Suppressor macrophage (primary cell): ENCODE measurements around the gene SEC24D.
"Not testable (repeated sequence)": the region's sequence is repeated elsewhere in the genome, so short reads cannot be mapped to it uniquely, and the experiment has no call there.

Experiments
- DNase-seq, 4 experiments: peaks; one replicate each; pipeline ENCODE4 v3.0.0-alpha.2; 2020 to 2022

SEC24D gene

GRCh38 chr4:118811832-118812231 is 24.1 kb downstream of the SEC24D start:
- DNase-seq = no peak

DNA sequence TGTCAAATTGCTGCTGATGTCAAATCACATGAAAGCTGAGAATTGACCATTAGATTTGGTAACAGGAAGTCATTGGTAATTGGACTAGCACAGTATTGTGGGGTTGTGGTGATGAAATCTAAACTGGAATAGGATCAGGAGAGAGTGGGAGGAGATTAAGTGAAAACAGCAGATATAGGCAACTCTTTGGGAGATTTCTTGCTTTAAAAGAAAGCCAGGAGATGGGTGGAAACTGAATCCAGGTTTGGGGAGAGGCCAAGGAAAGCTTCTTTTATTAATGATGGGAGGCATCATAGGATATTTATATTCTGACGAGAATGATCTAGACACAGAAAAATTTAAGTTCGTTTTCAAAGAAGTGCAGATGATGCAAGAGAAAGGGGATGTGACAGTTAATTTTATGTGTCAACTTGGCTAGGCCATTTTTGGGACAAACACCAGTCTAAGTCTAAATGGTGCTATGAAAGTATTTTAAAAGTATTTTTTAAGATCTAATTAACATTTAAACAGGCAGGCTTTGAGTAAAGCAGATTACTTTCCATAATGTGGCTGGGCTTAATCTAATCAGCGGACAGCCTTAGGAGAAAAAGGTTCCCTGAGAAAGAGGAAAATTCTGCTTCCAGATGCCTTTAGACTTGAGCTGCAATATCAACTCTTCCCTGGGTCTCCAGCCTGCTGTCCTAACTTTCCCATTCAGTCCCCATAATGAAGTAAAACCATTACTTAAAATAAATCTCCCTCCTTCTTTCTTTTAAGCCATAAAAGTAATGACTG is 24.7 kb downstream of the SEC24D start:
- peak; percentile 36 to 85 (median 58) for DNase-seq

DNA sequence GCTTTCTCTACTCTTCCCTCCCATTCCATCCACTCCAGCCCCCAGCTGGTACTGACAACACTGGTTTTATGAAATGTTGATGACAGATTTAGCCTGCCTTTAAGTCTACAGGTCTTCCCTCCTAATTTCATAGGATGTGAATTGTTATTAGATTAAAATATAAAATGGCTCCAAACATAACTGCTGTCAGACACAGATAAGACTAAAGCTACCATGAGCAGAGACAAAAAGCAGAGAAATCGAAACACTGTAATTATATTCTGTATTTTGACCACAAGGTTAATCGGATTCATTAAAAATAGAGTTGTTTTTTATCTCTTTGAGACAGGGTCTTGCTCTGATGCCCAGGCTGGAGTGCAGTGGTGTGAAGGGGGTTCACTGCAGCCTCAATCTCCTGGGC is 28.3 kb downstream of the SEC24D start:
- DNase-seq = no peak

- DNase-seq = no peak
Observed at GRCh38 chr4:118803253-118803652, 32.7 kb downstream of the SEC24D start.

- DNase-seq = no peak
Observed at GRCh38 chr4:118801895-118802575, 33.9 kb downstream of the SEC24D start.

DNA sequence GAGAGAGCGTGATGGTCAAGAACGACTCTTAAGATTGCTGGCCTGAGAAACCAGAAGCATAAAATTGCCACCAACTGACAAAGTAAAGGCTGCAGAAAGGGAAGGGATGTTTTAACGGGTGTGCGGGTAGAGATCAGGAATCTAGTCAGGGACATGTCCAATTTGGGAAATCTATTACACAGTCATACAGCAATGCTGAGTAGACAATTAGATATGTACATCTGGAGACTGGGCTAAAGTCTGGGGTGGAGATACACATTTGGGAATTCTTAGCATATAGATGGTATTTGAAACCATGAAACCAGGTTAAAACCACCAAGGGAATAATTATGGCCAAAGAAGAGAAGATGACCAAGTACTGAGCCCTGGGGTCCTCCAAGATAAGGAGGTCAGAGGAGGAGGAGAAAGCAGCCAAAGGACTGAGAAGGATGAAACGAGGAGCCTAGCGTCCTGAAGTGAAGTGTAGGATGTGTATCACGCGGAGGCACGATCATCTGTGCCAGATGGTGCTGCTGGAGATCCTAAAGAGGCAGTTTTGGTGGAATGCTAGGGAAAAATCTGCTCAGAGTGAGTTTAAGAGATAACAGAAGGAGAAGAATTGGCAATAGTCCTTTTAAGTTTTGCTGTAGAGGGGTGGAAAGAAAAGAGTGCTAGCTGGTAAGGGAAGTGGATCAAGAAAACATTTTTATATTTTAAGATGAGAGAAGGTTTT is 36.5 kb downstream of the SEC24D start:
- no peak for DNase-seq

DNA sequence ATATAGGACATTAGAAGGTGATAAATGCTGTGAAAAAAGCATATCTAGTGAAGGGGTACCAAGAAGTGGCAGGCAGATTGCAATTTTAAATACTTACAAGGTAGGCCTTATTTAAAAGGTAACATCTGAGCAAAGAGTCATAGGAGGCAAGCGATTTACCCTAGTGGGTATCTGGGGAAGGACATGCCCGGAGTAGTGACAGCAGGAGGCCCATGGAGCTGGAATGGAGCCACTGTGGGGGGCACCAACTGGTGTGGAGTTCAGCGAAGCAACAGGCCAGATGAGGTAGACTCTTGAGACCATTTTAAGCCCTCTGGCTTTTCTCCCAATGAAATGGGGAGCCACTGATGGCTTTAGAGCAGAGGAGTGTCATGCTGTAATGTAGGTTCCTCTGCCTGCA is 37.3 kb downstream of the SEC24D start:
- DNase-seq = no peak

DNA sequence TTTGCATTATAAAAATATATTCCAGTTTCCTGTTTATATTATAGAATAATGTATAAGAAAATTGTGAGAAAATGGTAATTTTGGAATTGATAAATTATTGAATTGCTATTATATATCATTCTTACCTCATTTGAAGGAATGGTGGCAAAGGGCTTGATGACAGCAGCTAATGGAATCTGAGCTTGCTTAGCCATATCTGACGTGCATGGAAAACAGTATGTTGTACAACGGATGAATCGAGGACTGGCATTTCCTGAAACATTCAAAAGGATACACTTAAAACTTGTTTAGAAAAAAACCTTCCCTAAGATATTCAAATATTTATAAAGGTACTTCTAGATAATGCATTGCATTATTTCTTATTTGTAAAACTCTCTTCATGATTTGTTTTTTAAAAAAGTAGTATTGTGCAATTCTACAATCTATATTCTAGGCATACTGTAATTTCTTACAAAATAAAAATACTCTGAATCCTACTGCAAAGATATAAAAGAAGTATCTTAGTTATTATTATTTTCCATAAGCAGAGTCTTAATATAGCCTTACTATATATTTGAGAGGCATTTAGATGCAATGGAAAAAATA is 38.3 kb downstream of the SEC24D start:
- DNase-seq = no peak

- DNase-seq = not testable (repeated sequence)
Observed at GRCh38 chr4:118791690-118792446, 44.1 kb downstream of the SEC24D start.

DNA sequence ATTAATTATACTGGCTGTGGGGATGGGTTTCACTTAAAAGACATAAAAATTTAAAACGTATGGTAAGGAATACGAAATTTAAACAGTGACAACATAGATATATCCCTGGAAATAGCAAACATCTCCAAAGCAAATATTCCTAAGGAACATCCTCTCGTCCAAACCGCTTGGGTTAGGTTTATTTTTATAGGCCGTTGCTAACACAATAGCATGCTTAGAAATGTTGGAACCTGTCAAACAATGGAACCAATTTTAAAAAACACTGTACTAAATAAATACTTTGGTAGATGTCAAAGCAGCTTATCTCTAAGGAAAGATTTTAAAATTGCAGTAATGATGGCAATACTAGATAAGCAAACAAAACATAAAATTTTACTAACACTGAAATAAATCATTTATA is 45.4 kb downstream of the SEC24D start:
- no peak for DNase-seq

GRCh38 chr4:118788911-118789310 is 47.0 kb downstream of the SEC24D start:
- DNase-seq = no peak

DNA sequence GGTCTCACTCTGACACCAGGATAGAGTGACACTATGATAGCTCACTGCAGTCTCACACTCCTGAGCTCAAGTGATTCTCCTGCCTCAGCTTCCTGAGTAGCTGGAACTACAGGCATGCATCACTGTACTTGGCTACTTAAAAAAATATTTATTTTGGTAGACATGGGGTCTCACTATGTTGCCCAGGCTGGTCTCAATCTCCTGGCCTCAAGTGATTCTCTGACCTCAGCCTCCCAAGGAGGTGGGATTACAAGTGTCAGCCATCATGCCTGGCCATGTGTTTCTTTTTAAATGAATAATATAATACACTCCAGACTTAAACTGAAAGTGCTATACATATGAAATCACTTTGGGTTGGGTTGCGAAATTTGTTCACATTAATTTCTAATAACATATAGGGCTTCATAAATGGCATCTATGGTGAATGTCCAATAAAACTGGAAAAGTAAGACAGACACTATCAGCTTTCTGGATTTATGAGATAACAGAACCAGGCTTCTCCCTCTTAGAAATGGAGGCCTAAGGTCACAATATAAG is 48.0 kb downstream of the SEC24D start:
- no peak for DNase-seq

GRCh38 chr4:118784776-118785175 is 51.1 kb downstream of the SEC24D start:
- DNase-seq = no peak

DNA sequence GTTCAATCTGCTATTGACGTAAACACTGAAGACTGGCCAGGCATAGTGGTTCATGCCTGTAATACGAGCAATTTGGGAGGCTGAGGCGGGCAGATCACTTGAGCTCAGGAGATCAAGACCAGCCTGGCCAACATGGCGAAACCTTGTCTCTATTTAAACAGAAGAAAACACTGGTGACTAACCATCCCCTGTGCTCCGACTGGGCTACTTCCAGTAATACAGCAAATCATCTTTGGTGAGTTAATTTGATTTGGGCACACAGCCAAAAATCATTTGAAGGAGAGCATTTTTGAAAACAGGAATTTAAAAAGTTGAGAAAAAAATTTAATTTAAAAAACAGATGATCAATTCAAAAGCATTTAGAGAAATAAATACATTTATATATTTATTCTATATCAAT is 52.0 kb downstream of the SEC24D start:
- DNase-seq = no peak

DNA sequence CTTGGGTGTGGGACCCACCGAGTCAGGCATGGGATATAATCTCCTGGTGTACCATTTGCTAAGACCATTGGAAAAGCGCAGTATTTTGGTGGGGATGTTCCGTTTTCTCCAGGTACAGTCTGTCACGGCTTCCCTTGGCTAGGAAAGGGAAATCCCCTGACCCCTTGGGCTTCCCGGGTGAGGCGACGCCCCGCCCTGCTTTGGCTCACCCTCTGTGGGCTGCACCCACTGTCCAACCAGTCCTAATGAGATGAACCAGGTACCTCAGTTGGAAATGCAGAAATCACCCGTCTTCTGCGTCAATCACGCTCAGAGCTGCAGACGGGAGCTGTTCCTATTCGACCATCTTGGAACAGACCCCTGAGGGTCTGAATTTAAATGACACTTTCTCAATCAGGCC is 53.0 kb downstream of the SEC24D start:
- DNase-seq = not testable (repeated sequence)

GRCh38 chr4:118777649-118778048 is 58.3 kb downstream of the SEC24D start:
- not testable (repeated sequence) for DNase-seq

DNA sequence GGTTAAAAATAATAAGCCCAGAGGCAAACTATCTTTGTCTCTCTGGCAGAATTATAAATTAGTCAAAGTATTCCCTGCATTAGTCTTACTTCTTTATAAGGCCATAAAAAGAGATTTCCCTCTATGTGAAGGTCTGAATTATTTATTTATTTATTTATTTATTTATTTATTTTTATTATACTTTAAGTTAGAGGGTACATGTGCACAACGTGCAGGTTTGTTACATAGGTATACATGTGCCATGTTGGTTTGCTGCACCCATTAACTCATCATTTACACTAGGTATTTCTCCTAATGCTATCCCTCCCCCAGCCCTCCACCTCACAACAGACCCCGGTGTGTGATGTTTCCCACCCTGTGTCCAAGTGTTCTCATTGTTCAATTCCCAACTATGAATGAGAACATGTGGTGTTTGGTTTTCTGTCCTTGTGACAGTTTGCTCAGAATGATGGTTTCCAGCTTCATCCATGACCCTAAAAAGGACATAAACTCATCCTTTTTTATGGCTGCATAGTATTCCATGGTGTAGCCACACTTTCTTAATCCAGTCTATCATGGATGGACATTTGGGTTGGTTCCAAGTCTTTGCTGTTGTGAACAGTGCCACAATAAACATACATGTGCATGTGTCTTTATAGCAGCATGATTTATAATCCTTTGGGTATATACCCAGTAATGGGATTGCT is 58.8 kb downstream of the SEC24D start:
- DNase-seq = not testable (repeated sequence)

- DNase-seq = no peak
Observed at GRCh38 chr4:118776157-118776954, 59.6 kb downstream of the SEC24D start.

GRCh38 chr4:118775405-118775804 is 60.5 kb downstream of the SEC24D start:
- no peak for DNase-seq

DNA sequence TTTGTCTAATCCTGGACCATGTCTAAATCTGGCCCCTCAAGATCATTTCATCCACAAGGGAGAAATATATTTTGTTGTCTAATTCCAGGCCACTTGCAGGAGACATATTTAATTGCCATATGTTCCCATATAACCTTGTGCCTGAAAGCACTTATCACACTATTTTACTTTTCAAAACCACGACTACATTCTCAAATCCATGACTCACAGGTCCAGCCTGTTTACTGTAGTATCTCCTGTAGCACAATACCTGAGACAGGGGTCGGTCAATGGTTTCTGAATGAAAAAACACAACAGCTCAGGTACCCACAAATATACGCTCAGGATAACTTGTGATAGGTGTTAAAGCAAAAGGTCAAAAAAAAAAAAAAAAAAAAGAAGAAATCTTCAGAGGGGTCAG is 60.9 kb downstream of the SEC24D start:
- no peak for DNase-seq

DNA sequence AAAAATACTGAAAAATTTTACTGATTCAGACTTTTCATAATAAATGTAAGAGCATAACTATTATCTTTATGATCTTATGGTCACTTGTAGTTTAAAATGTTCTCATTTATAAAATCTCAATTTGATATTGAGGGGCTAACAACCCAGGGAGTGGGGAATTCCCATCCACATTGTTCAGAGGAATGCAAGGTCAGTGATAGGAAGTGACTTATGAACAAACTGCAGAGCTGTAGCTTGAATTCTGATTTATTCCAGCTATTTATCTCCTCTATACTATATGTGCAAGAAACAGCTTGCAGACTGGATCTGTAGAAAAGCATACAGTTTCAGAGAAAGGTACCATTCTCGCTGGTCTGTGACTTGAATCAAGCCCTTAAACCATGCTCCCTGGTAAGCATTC is 61.6 kb downstream of the SEC24D start:
- no peak for DNase-seq
